T-helper 9 cell (primary cell): ENCODE results near the gene CCT5.
"Not testable (repeated sequence)": the region's sequence is repeated elsewhere in the genome, so short reads cannot be mapped to it uniquely, and the experiment has no call there.

Experiments
- DNase-seq: peaks from one replicate; pipeline ENCODE4 v3.0.0-alpha.2; 2020

The CCT5 gene

GRCh38 chr5:10247217-10247616 lies 2.9 kb upstream of the CCT5 start:
- not testable (repeated sequence) for DNase-seq

GRCh38 chr5:10248378-10249260 lies 1.5 kb upstream of the CCT5 start:
- no peak for DNase-seq

- no peak for DNase-seq
These were observed 761 bp downstream of the CCT5 start for GRCh38 chr5:10250806-10251276.

GRCh38 chr5:10251405-10251804 lies 1.3 kb downstream of the CCT5 start:
- DNase-seq = no peak

DNA sequence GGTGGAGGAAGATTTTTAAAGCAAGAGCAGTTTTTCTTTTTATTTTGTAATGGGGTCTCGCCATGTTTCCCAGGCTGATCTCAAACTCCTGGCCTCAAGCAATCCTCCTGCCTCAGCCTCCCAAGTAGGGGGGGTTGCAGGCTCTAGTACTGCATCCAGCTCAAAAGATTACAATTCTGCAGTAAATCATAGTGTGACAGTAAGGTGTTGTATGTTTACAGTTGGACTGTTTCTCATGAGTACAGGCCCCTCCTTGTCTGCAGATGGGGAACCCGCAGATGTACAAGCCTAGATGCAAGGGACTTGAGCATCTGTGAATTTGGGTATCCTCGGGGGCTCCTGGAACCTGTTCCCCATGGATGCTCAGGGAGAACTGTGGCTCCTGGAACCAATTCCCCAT lies 3.3 kb downstream of the CCT5 start:
- no peak for DNase-seq

- no peak for DNase-seq
These were observed 4.6 kb downstream of the CCT5 start for GRCh38 chr5:10254686-10255085.

DNA sequence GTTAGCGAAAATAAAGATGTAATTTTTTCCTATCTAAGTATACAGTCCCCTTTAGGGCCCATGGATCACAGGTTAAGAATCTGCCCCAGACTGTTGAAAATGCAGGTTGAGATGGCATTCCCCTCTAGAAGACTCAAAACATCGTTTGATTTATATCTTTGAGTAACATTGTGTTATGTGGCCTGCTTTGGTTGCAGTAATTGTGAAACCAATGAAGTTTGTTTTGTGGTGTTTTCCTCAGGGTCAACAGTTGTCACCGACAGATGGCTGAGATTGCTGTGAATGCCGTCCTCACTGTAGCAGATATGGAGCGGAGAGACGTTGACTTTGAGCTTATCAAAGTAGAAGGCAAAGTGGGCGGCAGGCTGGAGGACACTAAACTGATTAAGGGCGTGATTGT lies 7.8 kb downstream of the CCT5 start:
- DNase-seq = no peak

DNA sequence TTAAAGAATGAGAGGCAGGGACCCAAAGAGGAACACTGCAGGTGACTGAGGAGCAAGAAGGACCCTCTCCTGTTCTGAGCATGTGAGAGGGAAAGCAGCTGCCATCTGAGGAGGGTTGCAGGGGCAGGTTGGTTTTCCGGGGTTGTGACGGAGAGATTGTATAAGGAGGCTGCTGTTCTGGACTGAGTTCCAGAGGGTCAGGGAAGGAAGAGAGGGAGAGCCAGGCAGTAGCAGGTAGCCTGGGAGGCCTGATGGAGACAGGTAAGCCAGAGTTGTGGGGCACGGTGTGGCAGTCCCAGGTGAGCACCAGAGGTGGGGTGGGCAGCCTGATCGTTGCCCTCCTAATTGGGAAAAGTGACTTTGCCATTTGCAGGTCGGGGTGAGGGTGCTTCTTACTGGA lies 9.8 kb downstream of the CCT5 start:
- DNase-seq = no peak

DNA sequence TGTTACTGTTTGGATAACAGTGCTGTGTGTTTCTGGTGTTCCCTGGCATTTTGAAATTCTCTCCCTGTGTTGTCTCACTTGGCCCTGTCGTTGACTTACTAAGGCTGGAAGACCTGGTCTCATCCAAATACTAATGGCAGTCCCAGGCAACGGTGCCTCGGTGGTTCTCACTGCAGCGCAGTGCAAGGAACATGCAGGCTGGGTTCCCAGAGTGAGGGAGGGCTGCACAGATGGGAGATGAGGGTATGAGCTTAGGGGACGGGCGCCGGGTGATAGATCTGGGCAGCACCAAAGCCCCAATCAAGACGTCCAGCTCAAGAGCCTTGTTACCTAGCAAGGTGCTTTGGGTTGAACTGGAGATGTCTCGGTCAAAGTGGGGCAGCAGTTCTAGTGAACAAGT lies 11.0 kb downstream of the CCT5 start:
- DNase-seq = no peak

GRCh38 chr5:10262121-10262774 lies 12.2 kb downstream of the CCT5 start:
- no peak for DNase-seq

DNA sequence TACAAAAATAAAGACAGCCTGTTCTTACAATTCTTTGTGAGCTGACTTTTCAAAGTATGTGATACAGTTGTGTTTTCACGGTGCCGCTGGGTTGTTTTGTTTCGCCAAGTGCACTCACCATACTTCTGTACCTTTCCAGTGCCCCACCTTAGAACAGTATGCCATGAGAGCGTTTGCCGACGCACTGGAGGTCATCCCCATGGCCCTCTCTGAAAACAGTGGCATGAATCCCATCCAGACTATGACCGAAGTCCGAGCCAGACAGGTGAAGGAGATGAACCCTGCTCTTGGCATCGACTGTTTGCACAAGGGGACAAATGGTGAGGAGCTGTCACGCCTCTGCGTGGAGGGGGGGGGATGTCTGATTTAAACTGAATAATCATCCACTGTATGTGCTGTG lies 12.9 kb downstream of the CCT5 start:
- DNase-seq = no peak

DNA sequence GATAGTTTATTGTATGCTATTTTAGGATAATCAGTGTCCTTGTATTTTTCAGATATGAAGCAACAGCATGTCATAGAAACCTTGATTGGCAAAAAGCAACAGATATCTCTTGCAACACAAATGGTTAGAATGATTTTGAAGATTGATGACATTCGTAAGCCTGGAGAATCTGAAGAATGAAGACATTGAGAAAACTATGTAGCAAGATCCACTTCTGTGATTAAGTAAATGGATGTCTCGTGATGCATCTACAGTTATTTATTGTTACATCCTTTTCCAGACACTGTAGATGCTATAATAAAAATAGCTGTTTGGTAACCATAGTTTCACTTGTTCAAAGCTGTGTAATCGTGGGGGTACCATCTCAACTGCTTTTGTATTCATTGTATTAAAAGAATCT lies 14.5 kb downstream of the CCT5 start:
- no peak for DNase-seq

DNA sequence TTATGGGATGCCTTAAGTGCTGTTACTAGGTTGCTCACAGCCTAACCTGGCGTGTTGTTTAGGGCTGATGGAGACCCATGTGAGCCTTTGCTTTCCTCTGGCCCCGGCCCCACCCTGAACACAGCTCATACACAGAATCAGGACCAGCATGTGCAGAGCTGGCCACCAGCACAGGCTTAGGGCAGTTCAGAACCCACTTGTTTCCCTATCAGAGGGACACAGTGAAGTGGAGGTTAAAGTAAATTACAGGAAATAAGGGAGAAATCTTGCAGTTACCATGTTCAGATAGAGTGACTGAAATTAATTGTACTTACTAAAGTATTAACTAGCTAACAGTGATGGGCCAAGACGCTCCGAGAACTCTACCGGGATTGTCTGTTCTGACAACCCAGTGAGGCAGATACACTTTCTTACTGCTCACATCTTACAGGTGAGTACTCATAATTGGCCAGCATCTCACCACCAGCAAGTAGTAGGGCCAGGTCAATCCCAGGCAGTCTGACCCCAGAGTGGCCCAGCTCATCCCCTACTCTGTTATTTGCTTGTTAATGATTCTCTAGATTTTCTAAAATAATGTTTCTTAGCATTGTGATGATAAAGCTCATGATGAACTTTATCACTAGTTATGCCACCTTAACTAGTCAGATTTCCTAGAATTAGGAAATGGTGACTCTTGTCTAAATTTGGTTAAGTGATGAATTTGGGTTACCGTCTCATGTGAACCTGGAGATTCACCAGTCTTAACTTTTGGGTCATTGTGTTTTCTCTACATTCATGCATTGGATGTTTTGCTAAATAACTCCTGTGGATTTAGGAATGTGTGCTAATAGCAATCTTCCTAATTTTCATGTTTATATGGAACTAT lies 15.4 kb downstream of the CCT5 start:
- no peak for DNase-seq

DNA sequence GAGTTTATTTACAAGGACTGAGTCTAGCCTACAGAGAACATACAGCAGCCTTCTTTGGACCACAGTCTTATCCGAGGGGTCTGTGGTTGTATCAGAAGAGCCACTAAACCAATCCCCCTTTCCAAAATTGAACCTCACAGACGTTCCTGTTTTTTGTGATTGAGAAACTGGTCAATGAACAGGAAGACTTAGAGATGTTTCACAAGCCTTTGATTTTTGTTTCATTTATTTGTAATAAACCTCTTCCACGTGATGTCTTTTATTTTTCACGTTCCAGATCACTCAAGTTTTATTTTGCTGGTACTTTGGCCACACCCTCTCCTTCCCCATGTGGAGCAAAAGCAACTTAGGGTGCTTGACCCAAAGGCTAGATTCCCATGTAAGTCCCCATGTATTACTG lies 16.1 kb downstream of the CCT5 start:
- DNase-seq = no peak

GRCh38 chr5:10266839-10267238 lies 16.8 kb downstream of the CCT5 start:
- DNase-seq = no peak

- DNase-seq = no peak
These were observed 18.0 kb downstream of the CCT5 start for GRCh38 chr5:10268100-10268499.

GRCh38 chr5:10272053-10272874 lies 22.2 kb downstream of the CCT5 start:
- no peak for DNase-seq

GRCh38 chr5:10272875-10273209 lies 22.8 kb downstream of the CCT5 start:
- DNase-seq = not testable (repeated sequence)

- DNase-seq = no peak
These were observed 25.4 kb downstream of the CCT5 start for GRCh38 chr5:10275460-10275859.

DNA sequence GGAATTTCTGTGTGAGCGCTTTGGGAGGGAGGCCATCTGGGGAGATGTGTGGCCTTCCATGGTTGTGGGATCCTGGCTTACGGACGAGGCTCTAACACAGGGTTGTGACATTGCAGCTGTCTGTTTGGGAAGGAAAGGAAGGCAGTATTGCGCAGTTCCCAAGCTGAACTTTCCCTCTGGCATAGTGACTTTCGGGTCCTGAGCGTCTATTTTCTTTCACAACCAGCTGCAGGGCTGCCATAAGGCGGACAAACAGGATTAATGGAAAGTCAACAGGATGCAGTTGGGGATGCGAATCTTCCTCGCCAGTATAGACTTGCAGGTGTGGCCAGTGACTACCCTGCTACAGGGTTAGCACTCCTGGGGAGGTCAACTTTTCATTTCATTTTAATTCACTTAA lies 25.9 kb downstream of the CCT5 start:
- no peak for DNase-seq

DNA sequence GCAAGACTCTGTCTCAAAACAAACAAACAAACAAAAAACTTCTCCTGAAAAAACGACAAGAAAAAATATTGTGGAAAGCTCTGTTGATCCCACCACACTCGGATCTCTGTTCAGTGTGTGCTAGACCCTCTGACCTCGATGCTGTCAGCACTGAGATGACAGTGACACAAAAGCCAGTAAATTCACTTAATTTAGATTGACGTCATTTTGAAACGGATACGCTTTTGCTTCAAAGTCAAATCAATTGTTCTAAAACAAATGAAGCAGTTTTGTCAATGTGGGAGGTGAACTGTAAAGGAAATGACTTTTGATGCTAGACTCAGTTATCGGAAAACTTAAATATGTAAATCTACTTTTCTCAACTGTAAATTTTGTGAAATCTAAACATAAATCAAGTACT lies 26.6 kb downstream of the CCT5 start:
- DNase-seq = no peak
